Measurements from ENCODE around the gene PPARG. TPM values are rescaled to one million over a fixed set of nuclear protein-coding genes. Genes with fewer than 3 reads are reported as not detected.

The PPARG gene
- polyA plus RNA-seq, 1 of the 3 experiments (the other 2 are of a cell fraction) = 2.8 TPM

DNA sequence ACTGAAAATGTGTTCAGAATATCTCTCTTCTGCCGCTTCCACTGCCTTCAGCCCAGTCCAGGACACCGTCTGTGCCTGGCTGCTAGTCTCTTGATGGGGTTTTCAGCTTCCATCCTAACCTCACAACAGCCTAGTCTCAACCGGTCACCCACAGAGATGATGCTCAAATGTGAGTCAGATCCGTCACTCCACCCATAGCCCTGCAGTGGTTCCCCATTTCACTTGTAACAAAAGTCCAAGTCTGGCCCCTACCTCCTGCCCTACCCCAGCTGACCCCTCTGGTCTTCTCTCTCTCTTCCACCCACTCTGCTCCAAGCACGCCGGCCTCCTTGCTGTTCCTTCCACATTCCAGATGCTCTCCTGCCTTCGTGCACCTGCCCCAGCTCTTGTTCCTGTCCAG is 68.1 kb downstream of the PPARG start:
- CTCF ChIA-PET = interaction anchor here (0.6 kb wide), 1 partner anchor 535 kb away, joined by 3 read pairs; no protein-coding TSS in a partner anchor
- no peaks in the 10 kb centered on the region for H3K9me3 ChIP-seq

More for the DNA sequence above, 68.1 kb downstream of the PPARG start:
- Histone ChIP-seq H3K9me2 (no peaks in the 10 kb centered on the region), H3K27me3 (ENCODE audit: insufficient read depth) (no peaks in the 10 kb centered on the region), H3K4me1 (ENCODE audit: control insufficient read depth in 1 of 2, insufficient read depth in 2 of 2, low read depth in 1 of 2, low read length in 1 of 2) (no peaks in the 10 kb centered on the region; a peak in 1 of 4 replicates), H3K27ac (ENCODE audit: low read depth in 2 of 2, low read length in 1 of 2) (no peak overlapping the region), H3K36me3 (replicated peaks in 1 of 2; ENCODE audit: control insufficient read depth in 1 of 2, insufficient read depth in 2 of 2, low read length in 1 of 2) (no peaks in the 10 kb centered on the region), H3K9ac (no peak overlapping the region), H4K20me1 (ENCODE audit: insufficient read depth) (no peaks in the 10 kb centered on the region), H2AFZ (ENCODE audit: low read depth) (no peak overlapping the region), H3K4me3 (ENCODE audit: low read depth in 2 of 2, low read length in 1 of 2) (no peak overlapping the region), H3F3A (replicated peaks; ENCODE audit: insufficient read depth) (no peaks in the 10 kb centered on the region), H3K4me2 (no peak overlapping the region), H3K79me2 (ENCODE audit: insufficient read depth) (no peaks in the 10 kb centered on the region)
- POLR2A ChIA-PET = no interaction called here
- no peak for DNase-seq
- 93% methylated on average over 7 of the region's 7 CpGs for WGBS (ENCODE audit: low lambda C conversion rate)
- no peak for TF ChIP-seq TAF1 (IDR thresholded peaks at IDR 0.05; ENCODE audit: borderline replicate concordance, low read depth, low read length)
- TF ChIP-seq RAD21 (IDR thresholded peaks at IDR 0.05; ENCODE audit: low read length) = no peak
- no peak for TF ChIP-seq EP300 (IDR thresholded peaks at IDR 0.05; ENCODE audit: borderline replicate concordance in 1 of 2, low read depth in 1 of 2, low read length in 1 of 2)
- TF ChIP-seq NRF1 (IDR thresholded peaks at IDR 0.05; ENCODE audit: low read depth, low read length) = no peak
- no peak for TF ChIP-seq FOXM1 (IDR thresholded peaks at IDR 0.05; ENCODE audit: low read depth)
- TF ChIP-seq TEAD4 (IDR thresholded peaks at IDR 0.05; ENCODE audit: borderline replicate concordance, insufficient read depth) = no peak
- no peak for TF ChIP-seq USF1 (IDR thresholded peaks at IDR 0.05; ENCODE audit: borderline replicate concordance, low read depth)
- TF ChIP-seq RCOR1 (IDR thresholded peaks at IDR 0.05; ENCODE audit: low read length) = no peak
- TF ChIP-seq, protein P1, sequence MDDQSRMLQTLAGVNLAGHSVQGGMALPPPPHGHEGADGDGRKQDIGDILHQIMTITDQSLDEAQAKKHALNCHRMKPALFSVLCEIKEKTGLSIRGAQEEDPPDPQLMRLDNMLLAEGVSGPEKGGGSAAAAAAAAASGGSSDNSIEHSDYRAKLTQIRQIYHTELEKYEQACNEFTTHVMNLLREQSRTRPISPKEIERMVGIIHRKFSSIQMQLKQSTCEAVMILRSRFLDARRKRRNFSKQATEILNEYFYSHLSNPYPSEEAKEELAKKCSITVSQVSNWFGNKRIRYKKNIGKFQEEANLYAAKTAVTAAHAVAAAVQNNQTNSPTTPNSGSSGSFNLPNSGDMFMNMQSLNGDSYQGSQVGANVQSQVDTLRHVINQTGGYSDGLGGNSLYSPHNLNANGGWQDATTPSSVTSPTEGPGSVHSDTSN (IDR thresholded peaks at IDR 0.05) = no peak
- no peak for TF ChIP-seq FOSL2 (IDR thresholded peaks at IDR 0.05; ENCODE audit: borderline replicate concordance, low read depth)
- TF ChIP-seq YY1 (IDR thresholded peaks at IDR 0.05; ENCODE audit: low read depth) = no peak
- TF ChIP-seq, protein P2, sequence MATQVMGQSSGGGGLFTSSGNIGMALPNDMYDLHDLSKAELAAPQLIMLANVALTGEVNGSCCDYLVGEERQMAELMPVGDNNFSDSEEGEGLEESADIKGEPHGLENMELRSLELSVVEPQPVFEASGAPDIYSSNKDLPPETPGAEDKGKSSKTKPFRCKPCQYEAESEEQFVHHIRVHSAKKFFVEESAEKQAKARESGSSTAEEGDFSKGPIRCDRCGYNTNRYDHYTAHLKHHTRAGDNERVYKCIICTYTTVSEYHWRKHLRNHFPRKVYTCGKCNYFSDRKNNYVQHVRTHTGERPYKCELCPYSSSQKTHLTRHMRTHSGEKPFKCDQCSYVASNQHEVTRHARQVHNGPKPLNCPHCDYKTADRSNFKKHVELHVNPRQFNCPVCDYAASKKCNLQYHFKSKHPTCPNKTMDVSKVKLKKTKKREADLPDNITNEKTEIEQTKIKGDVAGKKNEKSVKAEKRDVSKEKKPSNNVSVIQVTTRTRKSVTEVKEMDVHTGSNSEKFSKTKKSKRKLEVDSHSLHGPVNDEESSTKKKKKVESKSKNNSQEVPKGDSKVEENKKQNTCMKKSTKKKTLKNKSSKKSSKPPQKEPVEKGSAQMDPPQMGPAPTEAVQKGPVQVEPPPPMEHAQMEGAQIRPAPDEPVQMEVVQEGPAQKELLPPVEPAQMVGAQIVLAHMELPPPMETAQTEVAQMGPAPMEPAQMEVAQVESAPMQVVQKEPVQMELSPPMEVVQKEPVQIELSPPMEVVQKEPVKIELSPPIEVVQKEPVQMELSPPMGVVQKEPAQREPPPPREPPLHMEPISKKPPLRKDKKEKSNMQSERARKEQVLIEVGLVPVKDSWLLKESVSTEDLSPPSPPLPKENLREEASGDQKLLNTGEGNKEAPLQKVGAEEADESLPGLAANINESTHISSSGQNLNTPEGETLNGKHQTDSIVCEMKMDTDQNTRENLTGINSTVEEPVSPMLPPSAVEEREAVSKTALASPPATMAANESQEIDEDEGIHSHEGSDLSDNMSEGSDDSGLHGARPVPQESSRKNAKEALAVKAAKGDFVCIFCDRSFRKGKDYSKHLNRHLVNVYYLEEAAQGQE (IDR thresholded peaks at IDR 0.05; ENCODE audit: low read depth, low read length) = no peak
- no peak for TF ChIP-seq CHD2 (IDR thresholded peaks at IDR 0.05; ENCODE audit: low read length, partially characterized antibody)
- no peak for TF ChIP-seq GATA2 (CRISPR knock-in tag; IDR thresholded peaks at IDR 0.05)
- no peak for TF ChIP-seq RXRA (IDR thresholded peaks at IDR 0.05; ENCODE audit: borderline replicate concordance, low read depth)
- TF ChIP-seq ZBTB33 (IDR thresholded peaks at IDR 0.05; ENCODE audit: borderline replicate concordance, low read depth) = no peak
- TF ChIP-seq CTCF (IDR thresholded peaks at IDR 0.05) = no peak

Measured in SK-N-SH (cell line).